Measurements from ENCODE around the gene TTLL3. TPM values are rescaled to one million over a fixed set of nuclear protein-coding genes. Genes with fewer than 3 reads are reported as not detected.
A peak's percentile ranks its signal among the peaks of the same experiment; 100 is the strongest.

TTLL3 gene
- total RNA-seq, 1 donor from 2014 or later: 37.7 TPM

- Mint-ChIP-seq H3K36me3 (ENCODE audit: low read depth) (peaks cover 12% of the 10 kb centered on the region), H3K4me3 (no peak overlapping the region), H3K4me1 (peaks cover 5% of the 10 kb centered on the region), H3K9me3 (no peaks in the 10 kb centered on the region), H3K27ac (no peak overlapping the region), H3K27me3 (no peaks in the 10 kb centered on the region)
- DNase-seq: no peak
- intact Hi-C loops (cut with micrococcal nuclease): no loop called here
These were observed 10.9 kb downstream of the TTLL3 start for GRCh38 chr3:9820946-9821345.

- no peak for DNase-seq
- no peaks in the 10 kb centered on the region for H3K27me3 Mint-ChIP-seq
- intact Hi-C loops (cut with micrococcal nuclease): no loop called here
- H3K4me3 Mint-ChIP-seq: no peak overlapping the region
- peaks cover 2% of the 10 kb centered on the region for H3K4me1 Mint-ChIP-seq
- no peak overlapping the region for H3K27ac Mint-ChIP-seq
- H3K36me3 Mint-ChIP-seq (ENCODE audit: low read depth): peaks cover 8% of the 10 kb centered on the region
- H3K9me3 Mint-ChIP-seq: no peaks in the 10 kb centered on the region
These were observed 15.5 kb downstream of the TTLL3 start for GRCh38 chr3:9825451-9826040.

- Mint-ChIP-seq H3K9me3 (no peaks in the 10 kb centered on the region), H3K4me3 (no peak overlapping the region), H3K27ac (no peak overlapping the region), H3K4me1 (peaks cover 4% of the 10 kb centered on the region), H3K36me3 (ENCODE audit: low read depth) (peaks cover 14% of the 10 kb centered on the region), H3K27me3 (no peaks in the 10 kb centered on the region)
- intact Hi-C loops (cut with micrococcal nuclease): no loop called here
- peak; percentile 82 for DNase-seq
These were observed 16.9 kb downstream of the TTLL3 start for GRCh38 chr3:9826815-9827573.

- Mint-ChIP-seq H3K9me3 (no peaks in the 10 kb centered on the region), H3K36me3 (ENCODE audit: low read depth) (peaks cover 25% of the 10 kb centered on the region), H3K4me1 (peaks cover 5% of the 10 kb centered on the region), H3K4me3 (no peak overlapping the region), H3K27me3 (no peaks in the 10 kb centered on the region), H3K27ac (no peak overlapping the region)
- intact Hi-C loops (cut with micrococcal nuclease): no loop called here
- no peak for DNase-seq
These were observed 19.0 kb downstream of the TTLL3 start for GRCh38 chr3:9828801-9829755.

- Mint-ChIP-seq H3K27ac (no peak overlapping the region), H3K4me3 (no peak overlapping the region)
These were observed 21.2 kb downstream of the TTLL3 start for GRCh38 chr3:9831253-9831652.

GRCh38 chr3:9833078-9833477, 23.0 kb downstream of the TTLL3 start:
- H3K9me3 Mint-ChIP-seq: no peaks in the 10 kb centered on the region
- intact Hi-C loops (cut with micrococcal nuclease): no loop called here
- H3K27ac Mint-ChIP-seq: no peak overlapping the region
- H3K36me3 Mint-ChIP-seq (ENCODE audit: low read depth): peaks cover 41% of the 10 kb centered on the region
- no peaks in the 10 kb centered on the region for H3K27me3 Mint-ChIP-seq
- peaks cover 6% of the 10 kb centered on the region for H3K4me1 Mint-ChIP-seq
- no peak overlapping the region for H3K4me3 Mint-ChIP-seq
- no peak for DNase-seq

More at GRCh38 chr3:9831253-9831652, 21.2 kb downstream of the TTLL3 start:
- H3K36me3 Mint-ChIP-seq (ENCODE audit: low read depth): peaks cover 36% of the 10 kb centered on the region
- H3K4me1 Mint-ChIP-seq: peaks cover 6% of the 10 kb centered on the region
- H3K27me3 Mint-ChIP-seq: no peaks in the 10 kb centered on the region
- H3K9me3 Mint-ChIP-seq: no peaks in the 10 kb centered on the region
- no peak for DNase-seq
- intact Hi-C loops (cut with micrococcal nuclease): no loop called here

GRCh38 chr3:9834520-9835380, 24.7 kb downstream of the TTLL3 start:
- H3K4me1 Mint-ChIP-seq: peaks cover 6% of the 10 kb centered on the region
- H3K27ac Mint-ChIP-seq: no peak overlapping the region
- H3K9me3 Mint-ChIP-seq: no peaks in the 10 kb centered on the region
- H3K4me3 Mint-ChIP-seq: no peak overlapping the region
- DNase-seq: no peak
- peaks cover 43% of the 10 kb centered on the region for H3K36me3 Mint-ChIP-seq (ENCODE audit: low read depth)
- H3K27me3 Mint-ChIP-seq: no peaks in the 10 kb centered on the region
- intact Hi-C loops (cut with micrococcal nuclease): no loop called here

- Mint-ChIP-seq H3K4me3 (no peak overlapping the region), H3K9me3 (no peaks in the 10 kb centered on the region), H3K27ac (no peak overlapping the region), H3K27me3 (no peaks in the 10 kb centered on the region), H3K4me1 (peaks cover 16% of the 10 kb centered on the region), H3K36me3 (ENCODE audit: low read depth) (peaks cover 53% of the 10 kb centered on the region)
- intact Hi-C loops (cut with micrococcal nuclease): no loop called here
- no peak for DNase-seq
These were observed 27.9 kb downstream of the TTLL3 start for GRCh38 chr3:9837701-9838582.

GRCh38 chr3:9838856-9839255, 28.8 kb downstream of the TTLL3 start:
- Mint-ChIP-seq H3K4me1 (peaks cover 20% of the 10 kb centered on the region), H3K36me3 (ENCODE audit: low read depth) (peaks cover 49% of the 10 kb centered on the region), H3K27ac (no peak overlapping the region), H3K9me3 (no peaks in the 10 kb centered on the region), H3K27me3 (no peaks in the 10 kb centered on the region), H3K4me3 (no peak overlapping the region)
- no peak for DNase-seq
- intact Hi-C loops (cut with micrococcal nuclease): no loop called here

GRCh38 chr3:9841015-9841414, 31.0 kb downstream of the TTLL3 start:
- no peaks in the 10 kb centered on the region for H3K27me3 Mint-ChIP-seq
- intact Hi-C loops (cut with micrococcal nuclease): loop anchor here (5.0 to 10.0 kb wide), 4 partner anchors 111 to 481 kb away; partner anchors contain the start of genes FANCD2, PRRT3, SEC13 and TATDN2
- DNase-seq: no peak
- no peaks in the 10 kb centered on the region for H3K9me3 Mint-ChIP-seq
- H3K4me3 Mint-ChIP-seq: no peak overlapping the region
- H3K36me3 Mint-ChIP-seq (ENCODE audit: low read depth): peaks cover 39% of the 10 kb centered on the region
- H3K27ac Mint-ChIP-seq: no peak overlapping the region
- peaks cover 26% of the 10 kb centered on the region for H3K4me1 Mint-ChIP-seq

- H3K36me3 Mint-ChIP-seq (ENCODE audit: low read depth): peaks cover 27% of the 10 kb centered on the region
- peaks cover 26% of the 10 kb centered on the region for H3K4me1 Mint-ChIP-seq
- intact Hi-C loops (cut with micrococcal nuclease): loop anchor here (1.0 to 10.0 kb wide), 7 partner anchors 46 to 478 kb away; partner anchors contain the start of genes CRELD1, FANCD2, JAGN1 and PRRT3
- peak; percentile 99 for DNase-seq
- peak within 1 kb of the TSS; percentile 98 for H3K27ac Mint-ChIP-seq
- no peaks in the 10 kb centered on the region for H3K27me3 Mint-ChIP-seq
- no peaks in the 10 kb centered on the region for H3K9me3 Mint-ChIP-seq
- H3K4me3 Mint-ChIP-seq: peak within 1 kb of the TSS; percentile 99
These were observed 33.8 kb downstream of the TTLL3 start, which contains the start of gene RPUSD3 for GRCh38 chr3:9843715-9844438. TSS of gene RPUSD3 (minus strand) at chr3:9844008. CDS start at chr3:9843990, 18 bp downstream.

GRCh38 chr3:9846231-9846630, 36.2 kb downstream of the TTLL3 start:
- Mint-ChIP-seq H3K4me1 (peaks cover 23% of the 10 kb centered on the region), H3K27me3 (peaks cover 7% of the 10 kb centered on the region), H3K36me3 (ENCODE audit: low read depth) (peaks cover 13% of the 10 kb centered on the region), H3K9me3 (no peaks in the 10 kb centered on the region), H3K27ac (no peak overlapping the region), H3K4me3 (no peak overlapping the region)
- DNase-seq: no peak
- intact Hi-C loops (cut with micrococcal nuclease): loop anchor here (10.0 kb wide), 2 partner anchors 179 to 399 kb away; partner anchors contain the start of genes FANCD2 and TATDN2
